Upper lobe of left lung (tissue), 6 donors: ENCODE data around the gene DENND1B. TPM values are rescaled to one million over a fixed set of nuclear protein-coding genes. Genes with fewer than 3 reads are reported as not detected.

Experiments used
- ATAC-seq, 2 donors: fragments of 200-7000 bp; cut with Tn5 transposase; one replicate each; pipeline ENCODE4 v1.9.1; 2022; ENCODE audit warnings: mild to moderate bottlenecking in 2 of 2, moderate library complexity in 2 of 2; ENCODE audit not compliant: low FRiP score in 2 of 2
- DNase-seq, 2 donors: peaks; one replicate each; pipeline ENCODE4 v3.0.0-alpha.2; 2019 to 2020
- H3K27ac ChIP-seq, 4 donors: fragments of 200-600 bp; sonication (generic); one replicate each; pipeline ENCODE4 v1.5.1; 2016 to 2019
- H3K27me3 ChIP-seq, 4 donors: fragments of 200-600 bp; sonication (generic); one replicate each; pipeline ENCODE4 v1.5.1; 2017 to 2019
- H3K36me3 ChIP-seq, 4 donors: fragments of 200-600 bp; sonication (generic); one replicate each; pipeline ENCODE4 v1.5.1; 2016 to 2019
- H3K4me1 ChIP-seq, 4 donors: fragments of 200-600 bp; sonication (generic); one replicate each; pipeline ENCODE4 v1.5.1; 2018 to 2019
- H3K4me3 ChIP-seq, 4 donors: fragments of 200-600 bp; sonication (generic); one replicate each; pipeline ENCODE4 v1.5.1; 2017 to 2019; ENCODE audit warnings: mild to moderate bottlenecking in 2 of 4, moderate library complexity in 1 of 4
- H3K9me3 ChIP-seq, 4 donors: fragments of 200-600 bp; sonication (generic); one replicate each; pipeline ENCODE4 v1.5.1; 2018 to 2019
- CTCF ChIP-seq, 6 experiments: fragments of 450-650 bp in 4 of 6; fragments of 200-600 bp in 2 of 6; sonication (generic) in 2 of 6; IDR thresholded peaks; one replicate each; pipeline ENCODE4 v1.5.1; 2016 to 2019; ENCODE audit warnings: antibody characterized with exemption in 6 of 6
- EP300 ChIP-seq, 4 donors: sonication (generic); formaldehyde crosslinking; IDR thresholded peaks; one replicate each; pipeline ENCODE4 v1.5.1; 2017; ENCODE audit warnings: antibody characterized with exemption in 4 of 4, control low read depth in 2 of 4
- POLR2A ChIP-seq, 4 donors: fragments of 450-650 bp; IDR thresholded peaks; one replicate each; pipeline ENCODE4 v1.5.1; 2016 to 2017; ENCODE audit warnings: antibody characterized with exemption in 4 of 4, mild to moderate bottlenecking in 2 of 4
- POLR2AphosphoS5 ChIP-seq, 2 donors: sonication (generic); formaldehyde crosslinking; IDR thresholded peaks; one replicate each; pipeline ENCODE4 v1.5.1; 2017; ENCODE audit warnings: antibody characterized with exemption in 2 of 2
- WGBS, 2 donors: methylation state at CpG; one replicate each; pipeline ENCODE4 v1.1.5; 2017 to 2018; 5-methylcytosine and 5-hydroxymethylcytosine counted together
- total RNA-seq, 6 donors: library from RNA; depleted of rRNA in 4 of 6; stranded (reverse); fragments of >200 nt in 4 of 6; gene quantifications; one replicate each; pipeline versions ENCODE4 v1.1.0 to v1.2.1, GENCODE V29; 2016 to 2021
- donor health status: DM: no; HTN: no; CAD: no; lungs with moderate emphysema.
- donor health status: DM: no; HTN: yes; CAD: no; lungs with severe emphysema.

DENND1B gene
- total RNA-seq, 6 donors from 2014 or later, result 14.9 to 39.1 (median 21.0) TPM

DNA sequence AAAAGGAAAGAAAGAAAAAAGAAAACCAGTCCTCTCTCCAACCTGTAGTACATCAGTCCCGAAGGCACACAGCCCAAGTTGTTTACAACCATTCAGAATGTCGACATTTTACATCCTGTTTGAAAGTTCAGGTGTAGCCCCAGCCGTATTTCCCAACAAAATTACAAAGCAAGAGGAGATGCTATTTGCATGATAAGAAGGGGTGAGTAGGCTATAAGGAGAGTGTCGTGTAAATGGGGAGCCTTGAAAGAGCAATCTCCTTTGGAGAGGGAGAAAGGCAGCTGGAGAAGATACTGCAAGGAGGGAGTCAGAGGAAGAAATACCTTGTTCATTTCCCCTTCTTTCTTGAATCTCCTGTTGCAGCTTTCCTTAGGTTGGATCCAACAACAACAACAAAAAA is 35.5 kb upstream of the DENND1B start:
- Histone ChIP-seq H3K36me3 (no peaks in the 10 kb centered on the region), H3K4me3 (no peak overlapping the region), H3K9me3 (no peaks in the 10 kb centered on the region), H3K27me3 (no peaks in the 10 kb centered on the region), H3K4me1 (no peaks in the 10 kb centered on the region), H3K27ac (no peak overlapping the region)
- WGBS, 2 donors, result 54 to 62% methylated on average over 4 of the region's 4 CpGs
- TF ChIP-seq EP300 (IDR thresholded peaks at IDR 0.05) (no peak), POLR2AphosphoS5 (IDR thresholded peaks at IDR 0.05) (no peak), POLR2A (IDR thresholded peaks at IDR 0.05) (no peak), CTCF (IDR thresholded peaks at IDR 0.05) (no peak)
- DNase-seq (no peak), ATAC-seq (no peak)

GRCh38 chr1:197808880-197809279 is 33.6 kb upstream of the DENND1B start:
- H3K4me3 ChIP-seq, result no peak overlapping the region
- no peaks in the 10 kb centered on the region for H3K4me1 ChIP-seq
- WGBS, 2 donors, result 48 to 55% methylated on average over 3 of the region's 3 CpGs
- no peak for TF ChIP-seq EP300 (IDR thresholded peaks at IDR 0.05)
- TF ChIP-seq CTCF (IDR thresholded peaks at IDR 0.05), result no peak
- ATAC-seq (no peak), DNase-seq (no peak)
- H3K9me3 ChIP-seq, result no peaks in the 10 kb centered on the region
- H3K36me3 ChIP-seq, result no peaks in the 10 kb centered on the region
- H3K27me3 ChIP-seq, result no peaks in the 10 kb centered on the region
- no peak overlapping the region for H3K27ac ChIP-seq

- Histone ChIP-seq H3K4me1 (no peaks in the 10 kb centered on the region), H3K27me3 (no peaks in the 10 kb centered on the region), H3K36me3 (no peaks in the 10 kb centered on the region), H3K27ac (no peak overlapping the region), H3K4me3 (no peak overlapping the region), H3K9me3 (no peaks in the 10 kb centered on the region)
- no peak for DNase-seq
- no peak for TF ChIP-seq POLR2A (IDR thresholded peaks at IDR 0.05)
- WGBS, 2 donors, result 47 to 65% methylated on average over 5 of the region's 5 CpGs
- ATAC-seq, result no peak
Measured at GRCh38 chr1:197807739-197808453, 32.6 kb upstream of the DENND1B start.

DNA sequence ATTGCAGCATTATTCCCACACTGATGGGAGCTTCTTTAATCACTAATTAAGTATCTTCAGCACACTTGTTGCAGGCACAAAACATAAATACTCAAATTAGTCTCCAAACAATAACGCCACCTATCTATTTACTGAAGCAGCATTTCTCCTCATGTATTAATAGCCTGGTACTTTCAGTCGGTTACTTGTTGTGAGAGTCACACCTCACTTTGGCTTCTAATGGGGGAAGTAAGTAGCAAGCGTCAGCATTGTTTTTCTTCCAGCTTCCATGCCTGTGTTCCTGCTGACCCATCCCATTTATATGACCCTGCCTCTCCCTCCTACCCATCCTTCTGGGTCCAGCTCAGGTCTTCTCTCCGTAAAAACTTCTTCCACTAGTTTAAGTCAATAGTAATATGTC is 31.9 kb upstream of the DENND1B start:
- Histone ChIP-seq H3K4me1 (no peaks in the 10 kb centered on the region), H3K27me3 (no peaks in the 10 kb centered on the region), H3K27ac (no peak overlapping the region), H3K4me3 (no peak overlapping the region), H3K9me3 (no peaks in the 10 kb centered on the region), H3K36me3 (no peaks in the 10 kb centered on the region)
- no peak for DNase-seq
- WGBS, 2 donors, result 74 to 79% methylated on average over 4 of the region's 4 CpGs
- TF ChIP-seq POLR2A (IDR thresholded peaks at IDR 0.05) (no peak), CTCF (IDR thresholded peaks at IDR 0.05) (no peak), EP300 (IDR thresholded peaks at IDR 0.05) (no peak), POLR2AphosphoS5 (IDR thresholded peaks at IDR 0.05) (no peak)
- no peak for ATAC-seq

- TF ChIP-seq POLR2A (IDR thresholded peaks at IDR 0.05) (no peak), CTCF (IDR thresholded peaks at IDR 0.05) (no peak), POLR2AphosphoS5 (IDR thresholded peaks at IDR 0.05) (no peak), EP300 (IDR thresholded peaks at IDR 0.05) (no peak)
- H3K36me3 ChIP-seq, result no peaks in the 10 kb centered on the region
- 97% methylated on average over 1 of the region's 1 CpG for WGBS, 2 donors
- H3K4me3 ChIP-seq, result no peak overlapping the region
- no peak for DNase-seq
- H3K4me1 ChIP-seq, result no peaks in the 10 kb centered on the region
- no peak overlapping the region for H3K27ac ChIP-seq
- no peak for ATAC-seq
- peaks cover 0 to under 1% (median 0%) of the 10 kb centered on the region in 4 donors for H3K9me3 ChIP-seq
- no peaks in the 10 kb centered on the region for H3K27me3 ChIP-seq
Measured at GRCh38 chr1:197806718-197807117, 31.4 kb upstream of the DENND1B start.
